Measurements from ENCODE around the gene PIR. TPM values are rescaled to one million over a fixed set of nuclear protein-coding genes. Genes with fewer than 3 reads are reported as not detected.
A peak's percentile ranks its signal among the peaks of the same experiment; 100 is the strongest.

Gene PIR
- total and polyA plus RNA-seq, 2 donors (not counting 3 experiments of a cell fraction or from before 2014, with no cell fraction given), result 89.0 to 108 TPM

GRCh38 chrX:15468036-15468435 lies 25.1 kb downstream of the PIR start:
- Histone ChIP-seq H3K4me3 (replicated peaks in 1 of 3; ENCODE audit: insufficient read depth in 1 of 3, low read depth in 1 of 3, low read length in 3 of 3) (no peak overlapping the region), H3K36me3 (ENCODE audit: control insufficient read depth in 2 of 2, extremely low read depth in 1 of 2, insufficient read depth in 2 of 2, low read length in 2 of 2) (peaks cover 3 to 8% of the 10 kb centered on the region in 2 experiments), H3K79me2 (ENCODE audit: control insufficient read depth, insufficient read depth, low read length) (peaks cover 49% of the 10 kb centered on the region), H3K4me1 (ENCODE audit: control insufficient read depth, extremely low read depth, insufficient read depth, low read length) (peaks cover 3% of the 10 kb centered on the region), H2AFZ (ENCODE audit: low read depth, low read length) (no peak overlapping the region), H3K27ac (ENCODE audit: insufficient read depth, low read depth, low read length) (no peak overlapping the region), H4K20me1 (replicated peaks; ENCODE audit: control insufficient read depth, extremely low read depth, insufficient read depth, low read length) (no peaks in the 10 kb centered on the region), H3K9ac (replicated peaks; ENCODE audit: extremely low read depth, insufficient read depth, low read length) (no peak overlapping the region), H3K9me3 (replicated peaks; ENCODE audit: control insufficient read depth, insufficient read depth, low read length) (no peaks in the 10 kb centered on the region), H3K9me1 (replicated peaks; ENCODE audit: control insufficient read depth, extremely low read depth, insufficient read depth, low read length) (no peaks in the 10 kb centered on the region), H3K4me2 (ENCODE audit: insufficient read depth, low read length) (no peak overlapping the region), H3K27me3 (ENCODE audit: control insufficient read depth in 2 of 2, insufficient read depth in 2 of 2, low read length in 2 of 2) (no peaks in the 10 kb centered on the region)
- FAIRE-seq (no peak), DNase-seq (ENCODE audit: low read depth, low spot score) (peak; percentile 17)
- dilution Hi-C loops (cut with MboI; ENCODE audit: extremely low pct_ligation_motif_present, low sequenced_read_pairs), result no loop called here
- BruUV-seq (replicated peaks), result no TSS peak
- TF ChIP-seq POLR2A (IDR thresholded peaks at IDR 0.05; ENCODE audit: low read depth, low read length) (no peak), FOS (IDR thresholded peaks at IDR 0.05; ENCODE audit: borderline replicate concordance, insufficient read depth, low read length) (no peak), POLR2AphosphoS5 (IDR thresholded peaks at IDR 0.05; ENCODE audit: insufficient read depth, low read depth, low read length) (no peak), JUN (IDR thresholded peaks at IDR 0.05; ENCODE audit: borderline replicate concordance, insufficient read depth, insufficient read length, low read depth) (no peak), EZH2 (IDR thresholded peaks at IDR 0.05; ENCODE audit: borderline replicate concordance, low read depth, low read length, severe bottlenecking) (no peak), CTCF (IDR thresholded peaks at IDR 0.05; ENCODE audit: extremely low read depth in 1 of 2, insufficient read depth in 1 of 2, low read depth in 1 of 2, low read length in 2 of 2) (no peak), MAX (IDR thresholded peaks at IDR 0.05; ENCODE audit: insufficient read depth, insufficient read length) (no peak)
- intact Hi-C loops (cut with micrococcal nuclease), result loop anchor here (2.0 to 5.0 kb wide), 2 partner anchors 66 to 167 kb away; no protein-coding TSS in a partner anchor
- ChIA-PET POLR2A (no interaction called here), CTCF (interaction anchor here (1.5 to 3.0 kb wide), 3 partner anchors 97 to 168 kb away, joined by 3 to 17 read pairs (median 8); no protein-coding TSS in a partner anchor)
